HepG2 (cell line): ENCODE measurements around the gene TBC1D1. TPM values are rescaled to one million over a fixed set of nuclear protein-coding genes. Genes with fewer than 3 reads are reported as not detected.
A peak's percentile ranks its signal among the peaks of the same experiment; 100 is the strongest.

Experiments
- ATAC-seq: fragments of 200-7000 bp; cut with Tn5 transposase; 3 replicates; pipeline ENCODE4 v1.9.1; 2020; ENCODE audit warnings: mild to moderate bottlenecking, moderate library complexity
- BruUV-seq: library from RNA; stranded (reverse); fragments of 400-500 nt; replicated peaks from 2 replicates; lab custom pipeline; 2021; lab: Mats Ljungman, UMichigan
- CTCF ChIA-PET: fragments of 300-600 bp; formaldehyde crosslinking; extraction: SDS; loops from one replicate; lab custom pipeline; 2021; ENCODE audit warnings: low total read pairs, inconsistent platforms, low intra/inter-chr PET ratio; lab: Yijun Ruan, JAX
- POLR2A ChIA-PET: fragments of 350-600 bp; sonication (Branson Sonifier 250); formaldehyde crosslinking; loops from one replicate; lab custom pipeline; 2020; ENCODE audit warnings: antibody characterized with exemption, inconsistent platforms; lab: Yijun Ruan, JAX
- DNase-seq: peaks from one replicate; pipeline ENCODE4 v3.0.0-alpha.2; 2015; ENCODE audit warnings: low spot score
- FAIRE-seq: peaks from 3 replicates; lab custom pipeline; 2011; peaks lifted over from hg19 to GRCh38; lab: Jason Lieb, UNC
- H2AFZ ChIP-seq: one replicate; pipeline ENCODE4 v1.6.1; 2011; ENCODE audit warnings: low read length, inconsistent platforms
- H3K27ac ChIP-seq: fragments of 300-600 bp; 3 replicates; pipeline ENCODE4 v1.8.0; 2011; ENCODE audit warnings: mixed run types, mild to moderate bottlenecking, mixed read lengths, low read length, inconsistent platforms; ENCODE audit not compliant: insufficient read depth; ENCODE audit errors: extremely low read length
- H3K27me3 ChIP-seq, 2 experiments: fragments of 200-600 bp in 1 of 2; 2 replicates in 1 of 2; 3 replicates in 1 of 2; pipeline versions ENCODE4 v1.6.0 to v1.8.0; 2011; ENCODE audit warnings: low read length in 2 of 2, mild to moderate bottlenecking in 2 of 2, moderate library complexity in 2 of 2, inconsistent platforms in 1 of 2; ENCODE audit not compliant: insufficient read depth in 2 of 2, control insufficient read depth in 1 of 2
- H3K36me3 ChIP-seq, 2 experiments: fragments of 200-600 bp in 1 of 2; replicated peaks in 1 of 2; 2 replicates in 1 of 2; 3 replicates in 1 of 2; pipeline versions ENCODE4 v1.5.1 to v1.8.0; 2011; ENCODE audit warnings: low read length in 2 of 2, inconsistent platforms in 1 of 2; ENCODE audit not compliant: insufficient read depth in 2 of 2, control insufficient read depth in 1 of 2
- H3K4me1 ChIP-seq: 2 replicates; pipeline ENCODE4 v1.5.1; 2012; ENCODE audit warnings: low read length, inconsistent platforms; ENCODE audit not compliant: insufficient read depth
- H3K4me2 ChIP-seq: 2 replicates; pipeline ENCODE4 v1.6.0; 2011; ENCODE audit warnings: low read depth, low read length, inconsistent platforms
- H3K4me3 ChIP-seq, 3 experiments: fragments of 200-600 bp in 1 of 3; sonication (generic), shearing (Covaris generic) in 1 of 3; replicated peaks in 1 of 3; 2 replicates each; pipeline ENCODE4 v1.5.1; 2011 to 2016; ENCODE audit warnings: low read length in 3 of 3, inconsistent platforms in 2 of 3, low read depth in 2 of 3, mild to moderate bottlenecking in 2 of 3, control low read depth in 1 of 3, mixed read lengths in 1 of 3; ENCODE audit not compliant: insufficient read depth in 1 of 3
- H3K79me2 ChIP-seq: one replicate; pipeline ENCODE4 v1.6.1; 2011; ENCODE audit warnings: low read length, inconsistent platforms; ENCODE audit not compliant: insufficient read depth
- H3K9ac ChIP-seq: 2 replicates; pipeline ENCODE4 v1.6.0; 2011; ENCODE audit warnings: mild to moderate bottlenecking, low read depth, low read length, inconsistent platforms; ENCODE audit not compliant: insufficient read depth
- H3K9me3 ChIP-seq: 2 replicates; pipeline ENCODE4 v1.5.1; 2012; ENCODE audit warnings: mild to moderate bottlenecking, low read length
- H4K20me1 ChIP-seq: 2 replicates; pipeline ENCODE4 v1.6.0; 2011; ENCODE audit warnings: inconsistent platforms, mild to moderate bottlenecking, low read length, moderate library complexity; ENCODE audit not compliant: insufficient read depth
- CTCF ChIP-seq: sonication (generic); formaldehyde crosslinking; IDR thresholded peaks from 2 replicates; pipeline ENCODE4 v1.5.0; 2020; ENCODE audit warnings: mild to moderate bottlenecking, missing genetic modification reagents, moderate library complexity
- PATZ1 ChIP-seq: sonication (generic); formaldehyde crosslinking; IDR thresholded peaks from 2 replicates; pipeline ENCODE4 v1.4.0; 2020; ENCODE audit warnings: missing genetic modification reagents
- ZFP37 ChIP-seq: sonication (generic); formaldehyde crosslinking; IDR thresholded peaks from 2 replicates; pipeline ENCODE4 v1.4.0; 2020; ENCODE audit warnings: missing genetic modification reagents, borderline replicate concordance
- ZKSCAN5 ChIP-seq: sonication (generic); formaldehyde crosslinking; IDR thresholded peaks from 2 replicates; pipeline ENCODE4 v1.5.1; 2020; ENCODE audit warnings: mild to moderate bottlenecking, missing genetic modification reagents
- ZNF687 ChIP-seq: sonication (generic); formaldehyde crosslinking; IDR thresholded peaks from 2 replicates; pipeline ENCODE4 v1.5.1; 2020; ENCODE audit warnings: mild to moderate bottlenecking, missing genetic modification reagents, moderate library complexity
- ZNF740 ChIP-seq: sonication (generic); formaldehyde crosslinking; IDR thresholded peaks from 2 replicates; pipeline ENCODE4 v1.4.0; 2020; ENCODE audit warnings: missing genetic modification reagents
- WGBS: methylation state at CpG from one replicate; pipeline ENCODE4 v1.1.6; 2017; ENCODE audit warnings: low lambda C conversion rate; 5-methylcytosine and 5-hydroxymethylcytosine counted together
- in situ Hi-C: cut with HindIII; loops from 2 replicates; pipeline ENCODE4 v1.10.0; 2017; ENCODE audit warnings: low pct_unique_long_range_greater_than_20kb; ENCODE audit not compliant: extremely low pct_ligation_motif_present
- intact Hi-C: fragments of 100-400 bp; cut with micrococcal nuclease; formaldehyde crosslinking; loops from one replicate; pipeline ENCODE4 v1.10.0; 2022; ENCODE audit not compliant: unreplicated experiment
- polyA plus RNA-seq, 8 experiments: library from polyadenylated mRNA; depleted of rRNA in 3 of 8; stranded (reverse) in 7 of 8; unstranded in 1 of 8; fragments of >200 nt; fragmentation: Illumina TruSeq in 4 of 8; extraction: Trizol in 4 of 8; gene quantifications; 2 replicates each; pipeline versions ENCODE4 v1.2.1 to v1.2.3, GENCODE V29; 2011 to 2016; ENCODE audit warnings: low read depth in 4 of 8, missing spikeins in 1 of 8, mixed read lengths in 1 of 8; ENCODE audit not compliant: insufficient read depth in 1 of 8
- total RNA-seq, 5 experiments: library from RNA; depleted of rRNA; stranded (reverse); fragments of >200 nt; fragmentation: Illumina TruSeq; extraction: Trizol; gene quantifications; 2 replicates each; pipeline ENCODE4 v1.2.3, GENCODE V29; 2016; ENCODE audit warnings: low read depth in 1 of 5

The TBC1D1 gene
- total and polyA plus RNA-seq, 2 of the 13 experiments (the other 11 are each of a cell fraction or from before 2014, with no cell fraction given), result 37.3 to 62.8 TPM

GRCh38 chr4:37891260-37892159 lies 626 bp downstream of the TBC1D1 start:
- ChIA-PET CTCF (no interaction called here), POLR2A (no interaction called here)
- Histone ChIP-seq H3K36me3 (no peaks in the 10 kb centered on the region), H3K4me2 (peak overlapping the region; percentile 73), H3K27me3 (peaks cover 1 to 27% of the 10 kb centered on the region in 2 experiments; a peak in 2 of 5 replicates), H3K27ac (no peak overlapping the region), H3K9me3 (no peaks in the 10 kb centered on the region), H3K4me1 (peaks cover 7% of the 10 kb centered on the region; the same call in 1 of the 2 replicates), H2AFZ (peak overlapping the region; percentile 60), H3K79me2 (no peaks in the 10 kb centered on the region), H3K4me3 (peak overlapping the region; percentile 54 to 68 (median 55)), H4K20me1 (no peaks in the 10 kb centered on the region), H3K9ac (no peak overlapping the region)
- WGBS, result 3% methylated on average over 11 of the region's 49 CpGs
- no peak for FAIRE-seq
- peak; percentile 48 for TF ChIP-seq ZNF687 (CRISPR knock-in tag)
- TF ChIP-seq ZNF740 (CRISPR knock-in tag), result 0 out of 2 replicates have a peak, but pooled peaks have one; percentile 40
- TF ChIP-seq CTCF, result no peak
- peak; percentile 62 for TF ChIP-seq PATZ1 (CRISPR knock-in tag)
- TF ChIP-seq ZFP37 (CRISPR knock-in tag), result no peak
- no peak for TF ChIP-seq ZKSCAN5 (CRISPR knock-in tag)
- DNase-seq, result no peak
- in situ Hi-C loops, result no loop called here
- ATAC-seq, result peak; percentile 84
- BruUV-seq, result no TSS peak
- intact Hi-C loops, result no loop called here
